NB4 (cell line): ENCODE measurements around the gene APRT.

Experiments
- DNase-seq: peaks from one replicate; pipeline ENCODE4 v3.0.0; 2010; ENCODE audit warnings: low read depth
- H3K4me3 ChIP-seq: one replicate; pipeline ENCODE4 v1.5.1; 2011; ENCODE audit warnings: mild to moderate bottlenecking, low read depth, low read length, moderate library complexity
- CTCF ChIP-seq: IDR thresholded peaks from one replicate; pipeline ENCODE4 v1.5.1; 2012; ENCODE audit warnings: low read depth, low read length
- MYC ChIP-seq: IDR thresholded peaks from 2 replicates; pipeline ENCODE4 v1.6.1; 2011; ENCODE audit warnings: low read depth, low read length
- POLR2A ChIP-seq: IDR thresholded peaks from 2 replicates; pipeline ENCODE4 v1.6.1; 2011; ENCODE audit warnings: mild to moderate bottlenecking; ENCODE audit not compliant: insufficient read length; ENCODE audit errors: extremely low read depth
- TF ChIP-seq, protein P1 (sequence below): IDR thresholded peaks from 2 replicates; pipeline ENCODE4 v1.6.1; 2011; ENCODE audit warnings: low read depth, low read length

The APRT gene

DNA sequence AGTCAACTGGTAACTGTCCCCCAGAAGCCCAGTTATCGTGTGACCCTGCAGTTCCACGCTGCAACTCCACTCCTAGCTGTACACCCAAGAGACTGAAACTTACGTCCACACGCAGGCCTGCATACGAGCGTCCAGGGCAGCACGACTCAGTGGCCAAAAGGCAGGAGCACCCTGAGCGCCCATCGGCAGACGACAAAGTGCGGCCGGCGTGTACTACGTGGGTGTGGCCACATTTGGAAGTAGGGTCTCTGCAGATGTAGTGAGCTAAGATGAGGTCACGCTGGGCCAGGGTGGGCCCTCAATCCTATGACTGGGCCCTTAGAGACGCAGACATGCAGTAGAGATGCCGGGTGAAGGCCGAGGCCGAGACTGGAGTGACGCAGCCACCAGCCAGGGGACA, 31.5 kb upstream of the APRT start:
- no peak overlapping the region for H3K4me3 ChIP-seq
- DNase-seq = no peak
- TF ChIP-seq CTCF (no peak), POLR2A (no peak), MYC (no peak)
- TF ChIP-seq, protein P1, sequence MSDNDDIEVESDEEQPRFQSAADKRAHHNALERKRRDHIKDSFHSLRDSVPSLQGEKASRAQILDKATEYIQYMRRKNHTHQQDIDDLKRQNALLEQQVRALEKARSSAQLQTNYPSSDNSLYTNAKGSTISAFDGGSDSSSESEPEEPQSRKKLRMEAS = no peak

DNA sequence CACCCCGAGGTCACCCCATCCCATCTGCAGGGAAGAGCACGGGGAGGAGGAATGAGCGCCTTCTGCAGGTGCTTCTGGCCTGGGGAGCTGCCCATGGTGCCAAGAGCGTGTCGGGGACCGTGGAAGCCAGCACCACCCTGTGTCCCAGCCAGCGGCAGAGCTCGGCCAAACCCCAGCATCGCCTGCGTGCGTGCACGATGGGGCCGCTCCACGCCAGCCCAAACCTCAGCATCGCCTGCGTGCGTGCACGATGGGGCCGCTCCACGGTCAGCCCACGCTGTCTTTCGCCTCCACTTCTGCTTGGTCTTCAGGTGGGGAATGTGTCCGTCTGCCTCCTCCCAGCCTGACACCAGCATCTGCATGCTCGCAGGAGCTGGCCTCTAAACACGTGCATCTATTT, 31.1 kb upstream of the APRT start:
- H3K4me3 ChIP-seq = no peak overlapping the region
- DNase-seq = no peak
- no peak for TF ChIP-seq POLR2A
- no peak for TF ChIP-seq CTCF
- TF ChIP-seq, protein P1 = no peak
- no peak for TF ChIP-seq MYC

- DNase-seq = no peak
- no peak overlapping the region for H3K4me3 ChIP-seq
- TF ChIP-seq POLR2A (no peak), CTCF (no peak), MYC (no peak)
- TF ChIP-seq, protein P1 = no peak
These were observed 30.6 kb upstream of the APRT start for GRCh38 chr16:88842308-88842756.

GRCh38 chr16:88841521-88842307, 30.0 kb upstream of the APRT start:
- DNase-seq = no peak
- TF ChIP-seq, protein P1 = no peak
- TF ChIP-seq CTCF = no peak
- TF ChIP-seq POLR2A = no peak
- TF ChIP-seq MYC = no peak
- H3K4me3 ChIP-seq = no peak overlapping the region

DNA sequence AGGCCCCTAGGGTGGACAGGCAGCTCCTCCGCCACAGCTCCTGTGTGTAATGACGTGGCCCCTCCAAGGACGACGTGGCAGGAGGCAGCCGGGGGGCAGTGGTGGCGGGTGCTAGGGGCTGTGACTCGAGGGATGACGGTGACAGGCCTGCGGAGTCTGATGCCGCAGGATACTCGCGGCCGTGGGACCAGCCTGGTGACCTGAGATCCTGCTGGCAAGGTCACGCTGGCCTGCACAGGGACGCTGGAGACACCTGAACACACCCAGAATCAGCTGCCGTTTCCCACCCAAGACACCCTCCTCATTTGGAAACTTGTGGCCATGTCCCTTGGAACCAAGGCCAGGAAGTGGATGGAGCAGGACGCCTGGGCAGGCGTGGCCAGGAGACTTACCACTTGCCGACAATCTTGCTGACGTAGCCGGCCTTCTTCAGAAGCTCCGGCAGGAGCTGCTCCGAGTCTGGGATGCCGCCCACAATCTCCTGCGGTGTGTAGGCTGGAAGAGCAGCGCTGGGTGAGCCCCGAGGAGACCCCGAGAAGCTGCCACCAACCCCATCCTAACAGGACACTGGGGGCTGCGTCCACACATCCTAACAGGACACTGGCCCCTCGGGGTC, 29.0 kb upstream of the APRT start:
- DNase-seq = peak; percentile 84
- peak overlapping the region; percentile 53 for H3K4me3 ChIP-seq

More for the DNA sequence above, 29.0 kb upstream of the APRT start:
- TF ChIP-seq, protein P1 = no peak; the same call in 1 of the 2 replicates
- no peak for TF ChIP-seq POLR2A
- no peak for TF ChIP-seq MYC
- TF ChIP-seq CTCF = no peak
